ENCODE measurements around the gene NOC3L.
A peak's percentile ranks its signal among the peaks of the same experiment; 100 is the strongest.
"Not testable (repeated sequence)": the region's sequence is repeated elsewhere in the genome, so short reads cannot be mapped to it uniquely, and the experiment has no call there.

The NOC3L gene

GRCh38 chr10:94361171-94361794 is 1.5 kb downstream of the NOC3L start:
- DNase-seq = peak; percentile 81

- no peak for DNase-seq
Observed at GRCh38 chr10:94358480-94358879, 4.3 kb downstream of the NOC3L start.

GRCh38 chr10:94357193-94357592 is 5.5 kb downstream of the NOC3L start:
- DNase-seq = no peak

GRCh38 chr10:94355841-94356240 is 6.9 kb downstream of the NOC3L start:
- no peak for DNase-seq

- DNase-seq = no peak
Observed at GRCh38 chr10:94353336-94353735, 9.4 kb downstream of the NOC3L start.

GRCh38 chr10:94351089-94351488 is 11.7 kb downstream of the NOC3L start:
- DNase-seq = no peak

- DNase-seq = not testable (repeated sequence)
Observed at GRCh38 chr10:94350500-94350899, 12.2 kb downstream of the NOC3L start.

- DNase-seq = no peak
Observed at GRCh38 chr10:94349327-94349726, 13.4 kb downstream of the NOC3L start.

GRCh38 chr10:94344522-94345122 is 18.1 kb downstream of the NOC3L start:
- DNase-seq = no peak

GRCh38 chr10:94343151-94343550 is 19.6 kb downstream of the NOC3L start:
- no peak for DNase-seq

- DNase-seq = no peak
Observed at GRCh38 chr10:94334857-94335256, 27.9 kb downstream of the NOC3L start.

- DNase-seq = no peak
Observed at GRCh38 chr10:94333051-94333450, 29.7 kb downstream of the NOC3L start.

GRCh38 chr10:94328613-94329012 is 34.1 kb downstream of the NOC3L start:
- no peak for DNase-seq

- no peak for DNase-seq
Observed at GRCh38 chr10:94327649-94328048, 35.1 kb downstream of the NOC3L start.

- no peak for DNase-seq
Observed at GRCh38 chr10:94324609-94325233, 38.0 kb downstream of the NOC3L start.

- DNase-seq = peak; percentile 67
Observed at GRCh38 chr10:94320285-94320914, 42.3 kb downstream of the NOC3L start.

GRCh38 chr10:94316560-94316959 is 46.2 kb downstream of the NOC3L start:
- DNase-seq = no peak

GRCh38 chr10:94315975-94316464 is 46.7 kb downstream of the NOC3L start:
- no peak for DNase-seq

- no peak for DNase-seq
Observed at GRCh38 chr10:94315024-94315451, 47.7 kb downstream of the NOC3L start.

- no peak for DNase-seq
Observed at GRCh38 chr10:94310369-94310768, 52.4 kb downstream of the NOC3L start.

- DNase-seq = no peak
Observed at GRCh38 chr10:94308866-94309265, 53.9 kb downstream of the NOC3L start.

- no peak for DNase-seq
Observed at GRCh38 chr10:94307046-94307615, 55.6 kb downstream of the NOC3L start.

- no peak for DNase-seq
Observed at GRCh38 chr10:94303929-94304328, 58.8 kb downstream of the NOC3L start.

All from RPMI8226 (cell line).